Right lobe of liver (tissue), 6 donors: ENCODE results near the gene FAM47E. TPM values are rescaled to one million over a fixed set of nuclear protein-coding genes. Genes with fewer than 3 reads are reported as not detected.

ENCODE experiments used
- ATAC-seq, 4 donors: fragments of 200-7000 bp; cut with Tn5 transposase; one replicate each; pipeline ENCODE4 v1.9.1; 2020; ENCODE audit warnings: mild to moderate bottlenecking in 4 of 4, moderate library complexity in 4 of 4
- DNase-seq, 3 donors: peaks; one replicate each; pipeline ENCODE4 v3.0.0-alpha.2; 2020
- H3K27ac ChIP-seq, 3 donors: fragments of 200-600 bp; one replicate each; pipeline ENCODE4 v1.8.0; 2022
- H3K27me3 ChIP-seq, 2 donors: fragments of 200-600 bp; one replicate each; pipeline ENCODE4 v1.8.0; 2022
- H3K36me3 ChIP-seq, 4 donors: fragments of 200-600 bp; sonication (generic) in 1 of 4; one replicate each; pipeline versions ENCODE4 v1.5.1 to v1.8.0; 2017 to 2022; ENCODE audit warnings: control low read depth in 1 of 4
- H3K4me1 ChIP-seq, 4 donors: fragments of 200-600 bp; sonication (generic) in 1 of 4; one replicate each; pipeline versions ENCODE4 v1.5.1 to v1.8.0; 2017 to 2022; ENCODE audit warnings: control low read depth in 1 of 4
- H3K4me3 ChIP-seq, 3 donors: fragments of 200-600 bp; one replicate each; pipeline ENCODE4 v1.8.0; 2022
- H3K9me3 ChIP-seq, 4 donors: fragments of 200-600 bp; sonication (generic) in 1 of 4; one replicate each; pipeline versions ENCODE4 v1.5.1 to v1.8.0; 2017 to 2022; ENCODE audit warnings: control low read depth in 1 of 4
- CTCF ChIP-seq, 4 donors: fragments of 200-600 bp in 3 of 4; fragments of 450-650 bp in 1 of 4; IDR thresholded peaks; one replicate each; pipeline versions ENCODE4 v1.5.1 to v1.8.0; 2016 to 2022; ENCODE audit warnings: antibody characterized with exemption in 4 of 4, mild to moderate bottlenecking in 2 of 4
- POLR2A ChIP-seq: fragments of 450-650 bp; IDR thresholded peaks from one replicate; pipeline ENCODE4 v1.6.1; 2017; ENCODE audit warnings: antibody characterized with exemption, mild to moderate bottlenecking
- WGBS: methylation state at CpG from one replicate; pipeline ENCODE4 v1.1.6; 2018; ENCODE audit warnings: low coverage, low lambda C conversion rate; ENCODE audit not compliant: insufficient coverage; ENCODE audit errors: missing lambda C conversion rate; 5-methylcytosine and 5-hydroxymethylcytosine counted together
- intact Hi-C, 2 donors: fragments of 100-400 bp; cut with DNase I; formaldehyde crosslinking; loops; one replicate each; pipeline versions ENCODE4 v1.11.2 to v1.14.1; 2022
- total RNA-seq, 6 experiments: library from RNA; depleted of rRNA in 2 of 6; stranded (reverse); fragments of >200 nt in 2 of 6; fragmentation: NEBNext Ultra II Directional in 3 of 6; extraction: Animal tissue kit (Norgen Biotek cat#: 25700) in 3 of 6; gene quantifications; one replicate each; pipeline versions ENCODE4 v1.1.0 to v1.2.4, GENCODE V29; 2016 to 2023
- donor health status: DM: no; HTN: yes; CAD: no.
- donor health status: DM: no; HTN: no; CAD: no.
- donor health status: DM: no; HTN: no; CAD: no.
- donor health status: DM: no; HTN: yes; CAD: no.
- donor health status: DM: no; HTN: yes; CAD: no.

The FAM47E gene
- total RNA-seq, 6 experiments from 2014 or later, result 1.2 to 5.0 (median 2.9) TPM

GRCh38 chr4:76300012-76300411 is 48.5 kb downstream of the FAM47E start:
- no peak for DNase-seq
- Histone ChIP-seq H3K9me3 (no peaks in the 10 kb centered on the region), H3K27ac (no peak overlapping the region), H3K4me3 (no peak overlapping the region), H3K36me3 (no peaks in the 10 kb centered on the region), H3K27me3 (no peaks in the 10 kb centered on the region), H3K4me1 (peaks cover 0 to 21% (median 4%) of the 10 kb centered on the region in 4 donors)
- ATAC-seq, result peak in 1 of 4 donors; percentile 16
- intact Hi-C loops, result loop anchor here in 1 of 2 donors (10.0 kb wide), 1 partner anchor 85 kb away; the partner anchor contains the start of gene SCARB2
- TF ChIP-seq CTCF (IDR thresholded peaks at IDR 0.05), result no peak
- no peak for TF ChIP-seq POLR2A
- no CpG with 5 or more reads among the region's 4 CpGs for WGBS

GRCh38 chr4:76301068-76301774 is 49.7 kb downstream of the FAM47E start:
- DNase-seq (no peak), ATAC-seq (peak; percentile 32 to 72 (median 49))
- no peak overlapping the region for H3K4me3 ChIP-seq
- 83% methylated on average over 4 of the region's 4 CpGs for WGBS
- peak overlapping the region; percentile 78 to 84 (median 78) for H3K27ac ChIP-seq
- peaks cover 0 to 21% (median 4%) of the 10 kb centered on the region in 4 donors for H3K4me1 ChIP-seq
- no peaks in the 10 kb centered on the region for H3K36me3 ChIP-seq
- no peaks in the 10 kb centered on the region for H3K27me3 ChIP-seq
- intact Hi-C loops, result loop anchor here in 1 of 2 donors (10.0 kb wide), 1 partner anchor 86 kb away; the partner anchor contains the start of gene SCARB2
- TF ChIP-seq CTCF (IDR thresholded peaks at IDR 0.05) (no peak), POLR2A (peak; percentile 70)
- H3K9me3 ChIP-seq, result no peaks in the 10 kb centered on the region

- intact Hi-C loops, result loop anchor here in 1 of 2 donors (10.0 kb wide), 1 partner anchor 87 kb away; the partner anchor contains the start of gene SCARB2
- no peaks in the 10 kb centered on the region for H3K9me3 ChIP-seq
- no peaks in the 10 kb centered on the region for H3K27me3 ChIP-seq
- H3K27ac ChIP-seq, result peak overlapping the region; percentile 78 to 84 (median 78)
- no peak overlapping the region for H3K4me3 ChIP-seq
- no peak for DNase-seq
- no peak for TF ChIP-seq POLR2A
- H3K36me3 ChIP-seq, result no peaks in the 10 kb centered on the region
- 28% methylated on average over 1 of the region's 1 CpG for WGBS
- ATAC-seq, result peak in 1 of 4 donors; percentile 8
- H3K4me1 ChIP-seq, result peaks cover 0 to 21% (median 4%) of the 10 kb centered on the region in 4 donors
Measured at GRCh38 chr4:76301775-76302162, 50.2 kb downstream of the FAM47E start.

- ATAC-seq (no peak), DNase-seq (no peak)
- no peak for TF ChIP-seq CTCF (IDR thresholded peaks at IDR 0.05)
- TF ChIP-seq POLR2A, result no peak
- H3K36me3 ChIP-seq, result no peaks in the 10 kb centered on the region
- no peaks in the 10 kb centered on the region for H3K9me3 ChIP-seq
- intact Hi-C loops, result loop anchor here in 1 of 2 donors (10.0 kb wide), 1 partner anchor 88 kb away; the partner anchor contains the start of gene SCARB2
- H3K4me3 ChIP-seq, result no peak overlapping the region
- H3K27ac ChIP-seq, result peak overlapping the region in 1 of 3 donors; percentile 46
- H3K27me3 ChIP-seq, result no peaks in the 10 kb centered on the region
- peaks cover 0 to 21% (median 4%) of the 10 kb centered on the region in 4 donors for H3K4me1 ChIP-seq
- WGBS, result 62% methylated on average over 3 of the region's 3 CpGs
Measured at GRCh38 chr4:76302826-76303438, 51.4 kb downstream of the FAM47E start.
